HG03520 (cell line): ENCODE measurements around the gene SACS.
"Not testable (repeated sequence)": the region's sequence is repeated elsewhere in the genome, so short reads cannot be mapped to it uniquely, and the experiment has no call there.

Source experiments
- ATAC-seq: cut with Tn5 transposase; IDR thresholded peaks from one replicate; pipeline ENCODE4 v1.9.1; 2021; ENCODE audit warnings: mild to moderate bottlenecking, moderate library complexity; ENCODE audit not compliant: unreplicated experiment

Gene SACS

GRCh38 chr13:23321535-23322241, 111.8 kb downstream of the SACS start:
- peak; percentile 57 for ATAC-seq

- no peak for ATAC-seq
Observed at GRCh38 chr13:23320926-23321534, 112.5 kb downstream of the SACS start.

DNA sequence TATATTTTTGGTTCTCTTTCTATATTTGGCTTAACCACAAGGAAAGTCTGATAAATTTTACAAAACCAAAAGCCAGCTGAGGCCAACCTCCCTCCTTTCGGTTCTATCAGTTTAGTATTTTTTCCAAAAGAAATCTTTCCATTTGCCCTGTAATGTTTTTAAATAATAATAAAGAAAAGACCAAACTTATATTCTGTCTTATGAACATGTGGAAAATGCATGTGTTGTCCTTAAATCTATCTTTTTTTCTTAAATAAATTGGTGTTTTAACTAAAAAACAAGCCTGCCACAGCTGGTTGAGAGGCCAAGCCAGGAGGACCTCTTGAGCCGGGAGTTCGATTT, 113.6 kb downstream of the SACS start:
- no peak for ATAC-seq

DNA sequence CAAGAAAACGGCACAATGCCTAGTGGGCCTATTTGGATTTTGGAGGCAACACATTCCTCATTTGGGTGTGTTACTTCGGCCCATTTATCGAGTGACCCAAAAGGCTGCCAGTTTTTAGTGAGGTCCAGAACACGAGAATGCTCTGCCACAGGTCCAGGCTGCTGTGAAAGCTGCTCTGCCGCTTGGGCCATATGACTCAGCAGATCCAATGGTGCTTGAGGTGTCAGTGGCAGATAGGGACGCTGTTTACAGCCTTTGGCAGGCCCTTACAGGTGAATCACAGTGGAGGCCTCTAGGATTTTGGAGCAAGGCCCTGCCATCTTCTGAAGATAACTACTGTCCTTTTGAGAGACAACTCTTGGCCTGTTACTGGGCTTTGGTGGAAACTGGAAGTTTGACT, 118.7 kb downstream of the SACS start:
- ATAC-seq: not testable (repeated sequence)

GRCh38 chr13:23292586-23292985, 140.9 kb downstream of the SACS start:
- no peak for ATAC-seq

DNA sequence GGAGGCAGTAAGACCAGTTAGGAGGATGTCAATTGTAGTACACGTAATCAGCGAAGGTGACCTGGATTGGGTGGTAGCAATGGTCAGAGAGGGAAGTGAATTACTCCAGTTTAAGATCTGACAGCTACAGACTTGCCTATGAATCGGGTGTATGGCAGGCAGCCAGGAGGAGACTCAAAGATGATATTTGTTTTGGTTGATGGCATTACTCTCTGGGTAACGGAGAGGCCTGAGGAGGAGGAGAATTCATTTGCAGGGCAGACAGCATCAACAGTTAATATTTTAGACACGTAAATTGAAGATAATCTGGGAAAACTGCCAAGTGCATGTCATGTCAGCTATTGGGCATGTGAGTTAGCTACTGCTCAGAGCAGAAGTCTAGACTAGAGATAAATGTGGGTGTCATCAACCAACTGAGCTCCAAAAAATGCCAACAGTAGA, 143.6 kb downstream of the SACS start:
- no peak for ATAC-seq

DNA sequence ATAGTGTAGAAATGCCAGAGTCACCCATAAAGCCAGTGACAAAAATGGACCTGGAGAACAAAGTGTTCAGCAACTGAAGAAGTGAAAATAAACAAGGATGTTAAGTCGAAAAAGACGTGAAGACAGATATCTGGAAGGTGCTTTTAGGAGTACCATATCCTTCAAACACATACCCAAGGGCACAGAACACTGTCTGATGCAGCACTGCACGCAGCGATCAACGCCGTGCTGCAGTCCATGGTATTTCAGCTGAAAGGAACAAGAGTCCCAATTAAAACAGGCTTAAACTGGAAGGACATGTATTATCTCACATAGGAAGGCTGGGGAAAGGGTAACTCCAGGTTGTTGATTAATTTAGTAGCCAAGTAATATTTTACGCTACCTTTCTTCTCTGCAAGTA, 144.5 kb downstream of the SACS start:
- no peak for ATAC-seq

GRCh38 chr13:23288564-23288963, 144.9 kb downstream of the SACS start:
- ATAC-seq: no peak

GRCh38 chr13:23279321-23279720, 154.2 kb downstream of the SACS start:
- ATAC-seq: no peak
